Left lung (tissue), 10 donors: Measurements from ENCODE around the gene GPR152. TPM values are rescaled to one million over a fixed set of nuclear protein-coding genes. Genes with fewer than 3 reads are reported as not detected.
A peak's percentile ranks its signal among the peaks of the same experiment; 100 is the strongest.

ENCODE experiments used
- ATAC-seq: fragments of 200-7000 bp; cut with Tn5 transposase; one replicate; pipeline ENCODE4 v1.9.1; 2020; ENCODE audit warnings: moderate library complexity
- DNase-seq, 4 donors: peaks; one replicate each; pipeline ENCODE4 v3.0.0-alpha.2; 2013 to 2020
- H3K27ac ChIP-seq, 2 donors: fragments of 200-600 bp; sonication (generic) in 1 of 2; one replicate each; pipeline versions ENCODE4 v1.5.0 to v1.8.0; 2020 to 2021
- H3K27me3 ChIP-seq, 2 donors: fragments of 200-600 bp; sonication (generic) in 1 of 2; one replicate each; pipeline versions ENCODE4 v1.5.0 to v1.8.0; 2020 to 2021
- H3K36me3 ChIP-seq, 2 donors: fragments of 200-600 bp; sonication (generic) in 1 of 2; one replicate each; pipeline versions ENCODE4 v1.5.0 to v1.8.0; 2020 to 2021
- H3K4me1 ChIP-seq, 2 donors: fragments of 200-600 bp; one replicate each; pipeline ENCODE4 v1.8.0; 2021
- H3K4me3 ChIP-seq, 2 donors: fragments of 200-600 bp; sonication (generic) in 1 of 2; one replicate each; pipeline versions ENCODE4 v1.5.0 to v1.8.0; 2020 to 2021; ENCODE audit warnings: mild to moderate bottlenecking in 1 of 2
- H3K9me3 ChIP-seq, 2 donors: fragments of 200-600 bp; sonication (generic) in 1 of 2; one replicate each; pipeline versions ENCODE4 v1.5.0 to v1.8.0; 2020 to 2021
- CTCF ChIP-seq, 2 donors: fragments of 200-600 bp; sonication (generic) in 1 of 2; IDR thresholded peaks; one replicate each; pipeline versions ENCODE4 v1.5.0 to v1.8.0; 2021; ENCODE audit warnings: antibody characterized with exemption in 2 of 2
- intact Hi-C, 2 donors: fragments of 100-400 bp; cut with DNase I; formaldehyde crosslinking; loops; one replicate each; pipeline versions ENCODE4 v1.11.2 to v1.14.2; 2022
- polyA plus RNA-seq, 6 donors: library from polyadenylated mRNA; unstranded; fragments of 120-200 nt; gene quantifications; one replicate each; pipeline ENCODE4 v1.2.1, GENCODE V29; 2013; ENCODE audit not compliant: insufficient read length in 6 of 6
- total RNA-seq, 2 donors: library from RNA; stranded (reverse); fragmentation: NEBNext Ultra II Directional; extraction: Animal tissue kit (Norgen Biotek cat#: 25700); gene quantifications; one replicate each; pipeline ENCODE4 v1.2.1, GENCODE V29; 2021
- donor health status: DM: no; HTN: yes; CAD: no.
- donor health status: DM: no; HTN: no; CAD: no.

GPR152 gene
- total and polyA plus RNA-seq, 8 donors, result not detected

GRCh38 chr11:67421430-67422031 lies 31.0 kb downstream of the GPR152 start:
- Histone ChIP-seq H3K27ac (peak overlapping the region in 1 of 2 donors; percentile 86), H3K36me3 (no peaks in the 10 kb centered on the region), H3K27me3 (peaks cover 0 to 10% of the 10 kb centered on the region in 2 donors), H3K4me1 (peaks cover 9 to 40% of the 10 kb centered on the region in 2 donors), H3K9me3 (no peaks in the 10 kb centered on the region), H3K4me3 (peak overlapping the region in 1 of 2 donors; percentile 56)
- ATAC-seq (peak; percentile 20), DNase-seq (no peak)
- intact Hi-C loops, result no loop called here
- no peak for TF ChIP-seq CTCF (IDR thresholded peaks at IDR 0.05)

- Histone ChIP-seq H3K4me3 (peak overlapping the region; percentile 40 to 56), H3K9me3 (no peaks in the 10 kb centered on the region), H3K4me1 (peaks cover 11 to 47% of the 10 kb centered on the region in 2 donors), H3K27me3 (peaks cover 0 to 17% of the 10 kb centered on the region in 2 donors), H3K36me3 (no peaks in the 10 kb centered on the region), H3K27ac (peak overlapping the region; percentile 85 to 86)
- peak; percentile 97 for ATAC-seq
- no peak for TF ChIP-seq CTCF (IDR thresholded peaks at IDR 0.05)
- intact Hi-C loops, result no loop called here
- peak; percentile 90 to 100 (median 96) for DNase-seq
Measured at GRCh38 chr11:67420646-67421429, 31.7 kb downstream of the GPR152 start.

- peaks cover 0 to 24% of the 10 kb centered on the region in 2 donors for H3K27me3 ChIP-seq
- no peaks in the 10 kb centered on the region for H3K36me3 ChIP-seq
- ATAC-seq (no peak), DNase-seq (no peak)
- intact Hi-C loops, result no loop called here
- peak overlapping the region; percentile 85 to 86 for H3K27ac ChIP-seq
- no peak for TF ChIP-seq CTCF (IDR thresholded peaks at IDR 0.05)
- peaks cover 14 to 53% of the 10 kb centered on the region in 2 donors for H3K4me1 ChIP-seq
- no peaks in the 10 kb centered on the region for H3K9me3 ChIP-seq
- H3K4me3 ChIP-seq, result peak overlapping the region; percentile 40 to 56
Measured at GRCh38 chr11:67420147-67420645, 32.3 kb downstream of the GPR152 start.

- H3K27ac ChIP-seq, result no peak overlapping the region
- H3K4me1 ChIP-seq, result peaks cover 16 to 56% of the 10 kb centered on the region in 2 donors
- no peaks in the 10 kb centered on the region for H3K36me3 ChIP-seq
- no peak for TF ChIP-seq CTCF (IDR thresholded peaks at IDR 0.05)
- H3K4me3 ChIP-seq, result no peak overlapping the region
- no peaks in the 10 kb centered on the region for H3K9me3 ChIP-seq
- intact Hi-C loops, result no loop called here
- peaks cover 0 to 31% of the 10 kb centered on the region in 2 donors for H3K27me3 ChIP-seq
- ATAC-seq, result no peak
- no peak for DNase-seq
Measured at GRCh38 chr11:67419325-67420049, 33.0 kb downstream of the GPR152 start.
